Measurements from ENCODE around the gene FAM53A.
"Not testable (repeated sequence)": the region's sequence is repeated elsewhere in the genome, so short reads cannot be mapped to it uniquely, and the experiment has no call there.

Gene FAM53A

DNA sequence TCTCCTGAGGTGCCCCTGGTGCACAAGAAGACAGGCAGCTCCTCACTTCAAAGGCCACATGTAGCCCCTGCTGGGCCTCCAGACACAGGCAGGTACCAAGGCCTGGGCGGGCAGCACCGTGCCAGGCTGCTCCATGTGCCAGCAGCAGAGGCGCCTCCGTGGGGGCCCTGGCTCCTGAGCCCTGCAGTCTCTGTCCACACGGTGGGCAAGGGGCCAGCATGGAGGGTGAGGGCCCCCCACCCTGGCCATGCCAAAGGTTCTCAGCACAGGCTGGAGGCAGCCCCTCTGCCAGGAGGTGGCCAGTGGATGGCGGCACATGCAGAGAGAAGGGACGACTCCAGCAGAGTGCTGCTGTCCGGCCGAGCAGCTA, 72.6 kb downstream of the FAM53A start:
- Histone ChIP-seq H3K27ac (ENCODE audit: low read length) (no peak overlapping the region), H3K4me3 (ENCODE audit: low read length) (no peak overlapping the region), H3K27me3 (ENCODE audit: insufficient read depth, low read length) (no peaks in the 10 kb centered on the region), H3K4me1 (ENCODE audit: insufficient read depth, low read length) (no peaks in the 10 kb centered on the region), H3K9me3 (ENCODE audit: insufficient read depth, low read depth, low read length) (no peaks in the 10 kb centered on the region), H3K36me3 (ENCODE audit: insufficient read depth, low read depth, low read length) (no peaks in the 10 kb centered on the region), H3K9ac (ENCODE audit: low read depth, low read length) (no peak overlapping the region)

DNA sequence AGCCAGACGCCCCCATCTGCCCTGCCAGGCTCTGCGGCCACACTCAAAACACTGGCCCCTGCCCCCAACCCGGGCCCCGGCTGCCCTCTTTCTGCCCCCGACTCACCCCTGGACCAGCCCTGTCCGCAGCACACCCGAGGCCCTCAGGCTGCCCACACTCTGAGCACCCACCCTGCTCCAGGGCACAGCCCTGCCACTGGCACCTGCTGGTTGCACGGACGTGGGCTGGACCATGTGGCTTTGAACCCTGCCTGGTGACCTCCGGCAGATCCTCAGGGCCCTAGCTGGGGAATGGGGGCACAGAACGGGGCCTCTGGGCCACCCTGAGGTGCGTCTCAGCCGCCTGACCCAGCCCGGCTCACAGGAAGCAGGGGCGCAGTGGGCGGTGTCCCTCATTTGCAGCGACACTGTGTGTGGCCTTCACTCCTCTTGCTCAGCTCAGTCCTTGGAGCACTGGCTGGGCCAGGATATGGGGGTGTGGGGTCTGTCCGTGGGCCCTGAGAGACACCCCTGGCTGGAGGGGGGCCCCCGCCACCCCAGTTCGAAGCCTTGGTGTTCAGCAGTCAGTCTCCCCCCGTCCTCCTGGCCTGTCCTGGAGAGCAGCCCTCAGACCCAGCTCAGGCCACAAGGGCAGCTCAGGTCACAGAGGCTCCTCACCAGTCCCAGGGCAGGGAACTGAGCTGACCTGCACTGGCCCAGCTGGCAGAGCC, 73.2 kb downstream of the FAM53A start:
- no peak overlapping the region for H3K9ac ChIP-seq (ENCODE audit: low read depth, low read length)
- no peaks in the 10 kb centered on the region for H3K9me3 ChIP-seq (ENCODE audit: insufficient read depth, low read depth, low read length)
- no peaks in the 10 kb centered on the region for H3K36me3 ChIP-seq (ENCODE audit: insufficient read depth, low read depth, low read length)
- no peak overlapping the region for H3K27ac ChIP-seq (ENCODE audit: low read length)
- H3K4me1 ChIP-seq (ENCODE audit: insufficient read depth, low read length), result no peaks in the 10 kb centered on the region
- H3K27me3 ChIP-seq (ENCODE audit: insufficient read depth, low read length), result no peaks in the 10 kb centered on the region
- H3K4me3 ChIP-seq (ENCODE audit: low read length), result no peak overlapping the region

DNA sequence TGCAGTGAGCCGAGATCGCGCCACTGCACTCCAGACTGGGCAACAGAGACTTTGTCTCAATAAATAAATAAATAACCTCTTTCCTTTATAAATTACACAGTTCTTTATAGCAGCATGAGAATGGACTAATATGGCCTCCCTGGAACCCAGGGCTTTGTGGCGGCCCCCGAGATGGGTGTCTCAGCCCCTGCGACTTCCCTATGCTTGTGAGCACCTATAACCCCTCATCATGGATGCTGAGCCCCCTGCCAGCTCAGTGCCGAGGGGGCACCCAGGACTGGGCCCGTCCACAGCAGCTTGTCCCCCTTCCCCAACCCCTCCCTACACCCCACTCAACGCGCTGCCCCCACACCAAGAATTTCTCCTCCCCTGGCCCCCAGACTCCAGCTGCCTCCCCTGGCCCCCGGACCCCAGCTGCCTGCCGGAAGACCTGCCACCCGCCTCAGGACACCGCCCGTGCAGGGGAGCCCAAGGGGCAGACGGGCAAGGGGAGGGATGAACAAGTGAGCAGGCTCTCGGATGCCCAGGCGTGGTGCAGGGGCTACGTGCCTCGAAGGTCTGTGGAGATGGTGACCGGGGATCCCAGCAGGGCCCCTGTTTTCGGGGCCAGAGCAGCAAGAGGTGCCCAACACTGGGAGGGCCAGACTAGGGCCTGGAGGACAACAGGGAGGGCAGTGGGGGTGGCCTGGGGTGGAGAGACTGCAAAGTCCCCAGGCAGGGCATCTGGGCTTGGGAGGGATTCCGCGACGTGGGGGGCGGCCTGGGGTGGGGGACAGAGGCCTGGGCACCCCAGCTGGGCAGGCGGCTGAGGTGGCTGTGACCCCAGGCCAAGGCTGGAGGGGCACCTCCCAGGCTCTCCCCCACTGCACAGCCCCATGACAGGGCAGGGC, 74.0 kb downstream of the FAM53A start:
- H3K27me3 ChIP-seq (ENCODE audit: insufficient read depth, low read length), result no peaks in the 10 kb centered on the region
- no peaks in the 10 kb centered on the region for H3K36me3 ChIP-seq (ENCODE audit: insufficient read depth, low read depth, low read length)
- H3K27ac ChIP-seq (ENCODE audit: low read length), result no peak overlapping the region
- H3K4me3 ChIP-seq (ENCODE audit: low read length), result no peak overlapping the region
- H3K4me1 ChIP-seq (ENCODE audit: insufficient read depth, low read length), result no peaks in the 10 kb centered on the region
- no peak overlapping the region for H3K9ac ChIP-seq (ENCODE audit: low read depth, low read length)
- no peaks in the 10 kb centered on the region for H3K9me3 ChIP-seq (ENCODE audit: insufficient read depth, low read depth, low read length)

DNA sequence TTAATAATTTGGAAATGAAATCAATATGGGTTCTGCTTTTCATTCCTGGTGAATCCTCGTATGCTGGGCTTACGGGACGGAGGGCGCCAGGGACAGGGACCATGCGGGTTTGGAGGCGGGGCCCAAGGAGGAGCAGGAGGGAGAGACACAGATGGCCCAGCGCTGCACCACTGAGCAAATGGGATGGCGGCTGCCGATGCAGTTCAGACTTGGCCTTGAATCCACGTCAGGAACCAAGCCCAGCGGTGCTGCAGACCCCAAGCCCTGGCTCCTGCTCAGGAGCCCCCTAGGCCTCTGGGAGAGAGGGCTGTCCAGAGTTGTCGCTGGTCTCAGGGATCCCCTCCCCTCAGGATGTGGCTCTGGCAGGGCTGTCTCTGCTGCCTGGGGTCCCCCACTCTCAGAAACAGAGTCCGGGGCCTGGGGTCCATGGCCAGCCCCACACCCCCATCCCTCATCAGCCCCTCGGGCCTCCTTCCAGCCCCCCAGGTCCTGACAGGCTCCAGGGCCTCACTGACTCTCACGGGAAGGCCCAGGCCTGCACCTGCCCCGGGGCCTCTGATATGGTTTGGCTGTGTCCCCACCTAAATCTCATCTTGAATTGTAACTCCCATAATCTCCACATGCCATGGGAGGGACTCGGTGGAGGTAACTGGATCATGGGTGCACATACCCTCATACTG, 75.2 kb downstream of the FAM53A start:
- no peaks in the 10 kb centered on the region for H3K4me1 ChIP-seq (ENCODE audit: insufficient read depth, low read length)
- H3K4me3 ChIP-seq (ENCODE audit: low read length), result no peak overlapping the region
- no peaks in the 10 kb centered on the region for H3K36me3 ChIP-seq (ENCODE audit: insufficient read depth, low read depth, low read length)
- H3K27ac ChIP-seq (ENCODE audit: low read length), result no peak overlapping the region
- no peaks in the 10 kb centered on the region for H3K9me3 ChIP-seq (ENCODE audit: insufficient read depth, low read depth, low read length)
- no peak overlapping the region for H3K9ac ChIP-seq (ENCODE audit: low read depth, low read length)
- no peaks in the 10 kb centered on the region for H3K27me3 ChIP-seq (ENCODE audit: insufficient read depth, low read length)

DNA sequence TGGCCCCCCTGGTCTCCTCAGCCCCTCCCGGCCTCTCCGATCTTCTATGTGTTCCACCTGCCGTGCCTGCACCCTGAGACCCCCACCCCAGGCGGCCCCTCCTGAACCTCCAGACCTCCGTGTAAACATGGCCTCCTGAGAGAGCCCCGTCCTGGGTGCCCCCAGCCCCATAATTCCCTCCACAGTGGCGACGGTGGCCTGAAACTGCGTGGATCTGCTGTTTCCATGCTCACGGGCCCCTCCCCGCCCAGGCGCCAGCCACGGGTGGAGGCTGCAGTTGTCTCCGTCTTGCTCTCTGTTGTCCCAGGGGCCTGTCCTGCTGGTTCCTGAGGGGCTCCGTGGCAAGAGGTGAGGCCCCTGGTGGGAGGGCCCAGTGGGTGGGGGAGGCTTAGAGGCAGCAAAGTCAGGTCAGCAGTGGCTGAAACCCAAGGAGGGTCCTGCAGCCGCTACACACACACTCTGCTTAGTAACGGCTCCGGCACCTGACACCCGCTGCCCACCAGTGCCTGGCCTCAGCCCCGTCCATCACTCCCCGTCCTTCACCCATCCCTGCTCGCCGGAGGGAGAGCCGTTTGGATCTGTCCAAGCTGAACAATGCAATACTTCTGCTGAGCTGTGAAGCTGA, 75.8 kb downstream of the FAM53A start:
- Histone ChIP-seq H3K4me3 (ENCODE audit: low read length) (no peak overlapping the region), H3K9me3 (ENCODE audit: insufficient read depth, low read depth, low read length) (no peaks in the 10 kb centered on the region), H3K27ac (ENCODE audit: low read length) (no peak overlapping the region), H3K36me3 (ENCODE audit: insufficient read depth, low read depth, low read length) (no peaks in the 10 kb centered on the region), H3K4me1 (ENCODE audit: insufficient read depth, low read length) (no peaks in the 10 kb centered on the region), H3K27me3 (ENCODE audit: insufficient read depth, low read length) (no peaks in the 10 kb centered on the region), H3K9ac (ENCODE audit: low read depth, low read length) (no peak overlapping the region)

DNA sequence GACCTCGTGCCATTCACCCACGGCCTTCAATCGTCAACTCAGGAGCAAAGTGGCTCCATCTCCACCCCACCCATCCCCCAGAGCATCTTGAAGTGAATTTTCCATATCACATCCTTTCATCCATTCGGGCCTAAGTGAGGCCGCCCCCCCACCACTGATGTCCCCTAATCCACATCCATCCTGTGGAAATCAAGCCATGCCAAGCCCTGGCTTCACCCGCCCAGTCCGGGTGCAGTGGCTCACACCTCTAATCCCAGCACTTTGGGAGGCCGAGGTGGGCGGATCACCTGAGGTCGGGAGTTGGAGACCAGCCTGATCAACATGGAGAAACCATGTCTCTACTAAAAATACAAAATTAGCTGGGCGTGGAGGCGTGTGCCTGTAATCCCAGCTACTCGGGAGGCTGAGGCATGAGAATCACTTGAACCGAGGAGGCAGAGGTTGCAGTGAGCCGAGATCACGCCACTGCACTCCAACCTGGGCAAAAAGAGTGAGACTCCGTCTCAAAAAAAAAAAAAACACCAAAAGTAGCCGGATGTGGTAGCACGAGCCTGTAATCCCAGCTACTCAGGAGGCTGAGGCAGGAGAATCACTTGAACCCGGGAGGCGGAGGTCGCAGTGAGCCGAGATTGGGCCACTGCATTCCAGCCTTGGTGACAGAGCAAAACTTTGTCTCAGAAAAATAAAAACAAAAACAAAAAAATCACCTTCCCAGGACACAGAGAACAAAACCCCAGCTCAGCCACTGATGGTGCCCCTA, 76.5 kb downstream of the FAM53A start:
- not testable (repeated sequence) for H3K9ac ChIP-seq (ENCODE audit: low read depth, low read length); H3K27me3 ChIP-seq (ENCODE audit: insufficient read depth, low read length); H3K4me1 ChIP-seq (ENCODE audit: insufficient read depth, low read length); H3K9me3 ChIP-seq (ENCODE audit: insufficient read depth, low read depth, low read length); H3K36me3 ChIP-seq (ENCODE audit: insufficient read depth, low read depth, low read length); H3K27ac ChIP-seq (ENCODE audit: low read length); H3K4me3 ChIP-seq (ENCODE audit: low read length)

DNA sequence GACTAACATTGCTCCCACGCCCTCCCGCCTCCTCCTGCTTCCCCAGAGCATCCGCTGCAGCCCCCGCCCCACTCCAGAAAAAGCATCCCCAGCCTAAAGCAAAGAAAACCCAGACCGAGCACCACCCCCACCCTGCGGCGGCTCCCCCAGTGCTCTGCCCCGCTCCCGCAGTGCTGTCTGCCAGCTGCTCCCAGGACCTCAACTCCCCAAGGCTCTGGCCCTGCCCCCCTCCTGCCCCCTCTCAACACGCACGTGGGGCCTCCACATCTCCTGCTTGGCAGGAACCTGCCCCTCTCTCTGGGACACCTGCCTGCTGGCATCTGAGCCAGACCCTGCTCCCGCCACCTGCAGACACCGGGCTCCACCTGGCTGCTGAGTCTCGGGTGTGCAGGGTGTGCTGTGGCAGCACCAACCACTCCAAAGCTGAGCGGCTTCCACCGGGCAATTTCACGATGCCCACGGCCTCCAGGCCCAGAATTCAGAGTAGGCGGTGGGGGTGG, 79.4 kb downstream of the FAM53A start:
- Histone ChIP-seq H3K9me3 (ENCODE audit: insufficient read depth, low read depth, low read length) (no peaks in the 10 kb centered on the region), H3K27me3 (ENCODE audit: insufficient read depth, low read length) (no peaks in the 10 kb centered on the region), H3K4me3 (ENCODE audit: low read length) (no peak overlapping the region), H3K4me1 (ENCODE audit: insufficient read depth, low read length) (no peaks in the 10 kb centered on the region), H3K27ac (ENCODE audit: low read length) (no peak overlapping the region), H3K9ac (ENCODE audit: low read depth, low read length) (no peak overlapping the region), H3K36me3 (ENCODE audit: insufficient read depth, low read depth, low read length) (no peaks in the 10 kb centered on the region)

DNA sequence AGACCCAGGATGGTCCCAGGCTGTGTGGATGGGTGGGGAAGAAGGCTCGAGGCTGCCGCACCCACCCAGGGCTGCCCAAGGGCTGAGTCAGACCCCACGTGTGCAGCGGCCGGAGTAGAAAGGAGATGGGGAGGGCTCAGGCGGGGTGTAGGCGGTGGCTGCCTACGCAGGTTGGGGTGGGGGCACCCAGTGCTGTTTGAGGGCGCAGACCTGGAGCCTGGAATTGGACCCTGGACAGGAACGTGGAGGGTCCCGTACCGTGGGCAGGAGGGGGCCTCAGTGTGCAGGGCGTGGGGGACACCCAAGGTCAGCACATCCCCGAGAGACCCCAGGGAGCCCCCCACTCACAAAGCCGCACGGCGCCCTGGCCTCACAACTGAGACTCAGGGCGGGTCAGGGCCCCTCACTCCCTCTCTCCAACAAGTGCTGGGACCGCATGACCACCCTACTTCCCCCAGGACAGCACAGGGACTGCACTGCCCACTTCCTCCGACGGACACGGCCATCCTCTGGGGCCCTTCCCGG, 79.9 kb downstream of the FAM53A start:
- Histone ChIP-seq H3K9me3 (ENCODE audit: insufficient read depth, low read depth, low read length) (no peaks in the 10 kb centered on the region), H3K9ac (ENCODE audit: low read depth, low read length) (no peak overlapping the region), H3K4me1 (ENCODE audit: insufficient read depth, low read length) (no peaks in the 10 kb centered on the region), H3K27ac (ENCODE audit: low read length) (no peak overlapping the region), H3K4me3 (ENCODE audit: low read length) (no peak overlapping the region), H3K27me3 (ENCODE audit: insufficient read depth, low read length) (no peaks in the 10 kb centered on the region), H3K36me3 (ENCODE audit: insufficient read depth, low read depth, low read length) (no peaks in the 10 kb centered on the region)

DNA sequence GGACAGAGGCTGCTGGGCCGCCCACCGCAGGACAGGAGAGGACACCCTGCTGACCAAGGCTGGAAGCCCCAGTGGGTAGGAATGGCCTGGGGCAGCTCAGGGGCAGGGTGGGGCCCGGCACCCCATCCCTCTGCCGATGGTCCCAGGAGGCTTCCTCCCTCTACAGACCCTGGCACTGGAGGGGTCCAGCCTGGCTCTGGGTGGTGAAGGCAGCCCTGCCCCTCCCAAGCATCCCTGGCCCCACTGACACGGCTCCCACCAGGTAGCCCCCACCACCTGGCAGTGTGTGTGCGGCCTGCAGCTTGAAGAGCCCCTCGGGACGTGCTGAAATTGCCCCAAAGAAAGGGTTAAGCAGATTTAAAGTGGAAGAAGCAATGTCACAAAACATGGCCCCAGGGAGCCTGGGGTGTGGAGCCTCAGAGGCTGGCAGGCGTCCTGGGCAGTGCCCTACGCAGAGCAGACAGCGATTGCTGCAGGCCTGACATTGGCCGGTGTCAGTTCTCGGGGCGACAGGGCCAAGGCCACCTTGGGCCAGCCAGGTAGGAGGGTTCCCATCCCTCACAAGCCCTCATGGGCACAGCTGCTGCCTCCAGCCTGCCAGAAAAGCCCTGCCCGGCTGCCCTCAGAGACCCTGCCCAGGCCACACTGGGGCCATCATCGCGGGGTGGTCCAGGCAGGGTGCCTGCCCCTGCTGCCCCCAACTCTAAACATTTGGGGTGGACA, 80.5 kb downstream of the FAM53A start:
- H3K4me3 ChIP-seq (ENCODE audit: low read length), result no peak overlapping the region

DNA sequence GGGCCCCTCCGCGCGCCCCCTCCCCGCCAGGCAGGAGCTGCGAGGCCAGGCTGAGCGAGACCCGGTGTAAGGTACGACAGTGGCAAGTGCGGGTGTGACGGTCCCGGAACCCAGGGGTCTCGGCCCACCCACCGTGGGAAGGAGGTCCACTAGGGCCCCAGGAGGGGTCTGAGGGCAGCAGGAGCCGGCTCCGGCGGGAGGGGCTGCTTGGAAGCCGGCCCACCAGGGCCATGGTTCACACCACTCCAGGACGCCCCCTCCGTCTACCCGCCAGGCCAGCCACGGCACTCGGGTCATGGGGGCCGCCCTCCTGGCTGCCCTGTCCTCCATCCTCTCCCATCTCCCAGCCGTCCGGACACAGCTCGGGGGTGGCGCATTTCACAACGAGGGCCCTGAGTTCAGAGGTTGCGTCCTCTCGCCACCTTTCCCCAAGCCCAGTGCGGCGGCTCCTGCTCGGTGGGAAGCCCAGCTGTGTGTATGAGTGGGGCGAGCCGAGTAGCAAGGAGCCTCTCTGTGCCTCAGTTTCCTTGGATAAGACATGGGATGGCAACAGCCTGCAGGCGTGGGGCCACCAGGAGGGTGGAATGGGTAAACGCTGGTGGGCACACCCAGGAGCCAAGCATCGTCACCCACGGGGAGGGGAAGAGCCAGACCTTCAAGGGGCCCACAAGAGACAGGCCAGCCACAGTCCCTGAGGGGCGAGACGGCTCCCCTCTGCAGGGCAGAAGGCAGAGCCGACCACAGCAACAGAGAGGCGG, 81.3 kb downstream of the FAM53A start:
- Histone ChIP-seq H3K9ac (ENCODE audit: low read depth, low read length) (no peak overlapping the region), H3K27me3 (ENCODE audit: insufficient read depth, low read length) (no peaks in the 10 kb centered on the region), H3K4me1 (ENCODE audit: insufficient read depth, low read length) (no peaks in the 10 kb centered on the region), H3K9me3 (ENCODE audit: insufficient read depth, low read depth, low read length) (no peaks in the 10 kb centered on the region), H3K4me3 (ENCODE audit: low read length) (no peak overlapping the region), H3K27ac (ENCODE audit: low read length) (no peak overlapping the region), H3K36me3 (ENCODE audit: insufficient read depth, low read depth, low read length) (no peaks in the 10 kb centered on the region)

More for the DNA sequence above, 80.5 kb downstream of the FAM53A start:
- H3K27me3 ChIP-seq (ENCODE audit: insufficient read depth, low read length), result no peaks in the 10 kb centered on the region
- H3K4me1 ChIP-seq (ENCODE audit: insufficient read depth, low read length), result no peaks in the 10 kb centered on the region
- no peak overlapping the region for H3K27ac ChIP-seq (ENCODE audit: low read length)
- no peak overlapping the region for H3K9ac ChIP-seq (ENCODE audit: low read depth, low read length)
- H3K9me3 ChIP-seq (ENCODE audit: insufficient read depth, low read depth, low read length), result no peaks in the 10 kb centered on the region
- H3K36me3 ChIP-seq (ENCODE audit: insufficient read depth, low read depth, low read length), result no peaks in the 10 kb centered on the region

All from iPS-20b (cell line).